ENCODE results near the gene HS6ST2. TPM values are rescaled to one million over a fixed set of nuclear protein-coding genes. Genes with fewer than 3 reads are reported as not detected.

The HS6ST2 gene
- polyA plus RNA-seq, 1 donor from 2014 or later = not detected

GRCh38 chrX:132648895-132649294 is 309.5 kb downstream of the HS6ST2 start:
- H3K4me1 Mint-ChIP-seq = peaks cover 0 to 1% (median 0%) of the 10 kb centered on the region in 3 donors
- no peak overlapping the region for H3K27ac Mint-ChIP-seq
- H3K4me3 Mint-ChIP-seq = no peak overlapping the region
- H3K36me3 Mint-ChIP-seq = no peaks in the 10 kb centered on the region
- peaks cover 0 to 1% (median 0%) of the 10 kb centered on the region in 3 donors for H3K9me3 Mint-ChIP-seq
- peaks cover 9% of the 10 kb centered on the region for H3K27me3 Mint-ChIP-seq

GRCh38 chrX:132639446-132639845 is 319.0 kb downstream of the HS6ST2 start:
- no peaks in the 10 kb centered on the region for H3K9me3 Mint-ChIP-seq
- H3K36me3 Mint-ChIP-seq = peaks cover 1% of the 10 kb centered on the region
- H3K27ac Mint-ChIP-seq = no peak overlapping the region
- H3K27me3 Mint-ChIP-seq = peaks cover 6% of the 10 kb centered on the region
- peaks cover 0 to 1% (median 0%) of the 10 kb centered on the region in 3 donors for H3K4me1 Mint-ChIP-seq
- no peak overlapping the region for H3K4me3 Mint-ChIP-seq

- Mint-ChIP-seq H3K9me3 (no peaks in the 10 kb centered on the region), H3K4me1 (peaks cover 0 to 1% (median 0%) of the 10 kb centered on the region in 3 donors), H3K27ac (no peak overlapping the region), H3K4me3 (no peak overlapping the region), H3K27me3 (peaks cover 6% of the 10 kb centered on the region), H3K36me3 (peaks cover 1% of the 10 kb centered on the region)
These were observed 320.1 kb downstream of the HS6ST2 start for GRCh38 chrX:132638313-132638712.

GRCh38 chrX:132636080-132636479 is 322.3 kb downstream of the HS6ST2 start:
- peaks cover 1% of the 10 kb centered on the region for H3K36me3 Mint-ChIP-seq
- no peak overlapping the region for H3K27ac Mint-ChIP-seq
- no peaks in the 10 kb centered on the region for H3K9me3 Mint-ChIP-seq
- H3K27me3 Mint-ChIP-seq = peaks cover 9% of the 10 kb centered on the region
- H3K4me1 Mint-ChIP-seq = peaks cover 0 to 3% (median 1%) of the 10 kb centered on the region in 3 donors
- no peak overlapping the region for H3K4me3 Mint-ChIP-seq

- Mint-ChIP-seq H3K36me3 (peaks cover 1% of the 10 kb centered on the region), H3K4me3 (no peak overlapping the region), H3K4me1 (peaks cover 0 to 3% (median 0%) of the 10 kb centered on the region in 3 donors)
These were observed 323.9 kb downstream of the HS6ST2 start for GRCh38 chrX:132634521-132634920.

GRCh38 chrX:132631579-132632232 is 326.7 kb downstream of the HS6ST2 start:
- Mint-ChIP-seq H3K4me1 (peaks cover 0 to 3% (median 0%) of the 10 kb centered on the region in 3 donors), H3K27me3 (peaks cover 13% of the 10 kb centered on the region), H3K4me3 (no peak overlapping the region), H3K36me3 (no peaks in the 10 kb centered on the region), H3K9me3 (no peaks in the 10 kb centered on the region), H3K27ac (no peak overlapping the region)

More at GRCh38 chrX:132634521-132634920, 323.9 kb downstream of the HS6ST2 start:
- H3K27ac Mint-ChIP-seq = no peak overlapping the region
- no peaks in the 10 kb centered on the region for H3K9me3 Mint-ChIP-seq
- peaks cover 10% of the 10 kb centered on the region for H3K27me3 Mint-ChIP-seq

- Mint-ChIP-seq H3K27ac (no peak overlapping the region), H3K9me3 (no peaks in the 10 kb centered on the region), H3K36me3 (no peaks in the 10 kb centered on the region), H3K27me3 (peaks cover 10% of the 10 kb centered on the region), H3K4me1 (peaks cover 3 to 8% (median 5%) of the 10 kb centered on the region in 3 donors), H3K4me3 (no peak overlapping the region)
These were observed 334.0 kb downstream of the HS6ST2 start for GRCh38 chrX:132624466-132624865.

- Mint-ChIP-seq H3K36me3 (no peaks in the 10 kb centered on the region), H3K27me3 (peaks cover 10% of the 10 kb centered on the region), H3K9me3 (no peaks in the 10 kb centered on the region), H3K4me1 (peaks cover 3 to 8% (median 5%) of the 10 kb centered on the region in 3 donors), H3K4me3 (no peak overlapping the region), H3K27ac (no peak overlapping the region)
These were observed 334.5 kb downstream of the HS6ST2 start for GRCh38 chrX:132623942-132624341.

GRCh38 chrX:132623300-132623699 is 335.1 kb downstream of the HS6ST2 start:
- Mint-ChIP-seq H3K4me1 (peaks cover 3 to 8% (median 5%) of the 10 kb centered on the region in 3 donors), H3K4me3 (peak overlapping the region in 1 of 4 donors; percentile 62), H3K27me3 (peaks cover 7% of the 10 kb centered on the region), H3K9me3 (no peaks in the 10 kb centered on the region), H3K36me3 (no peaks in the 10 kb centered on the region), H3K27ac (no peak overlapping the region)

- peak overlapping the region in 1 of 4 donors; percentile 53 for H3K4me3 Mint-ChIP-seq
- H3K27ac Mint-ChIP-seq = no peak overlapping the region
- H3K36me3 Mint-ChIP-seq = no peaks in the 10 kb centered on the region
- no peaks in the 10 kb centered on the region for H3K9me3 Mint-ChIP-seq
- peaks cover 3 to 8% (median 5%) of the 10 kb centered on the region in 3 donors for H3K4me1 Mint-ChIP-seq
- H3K27me3 Mint-ChIP-seq = peaks cover 4% of the 10 kb centered on the region
These were observed 336.3 kb downstream of the HS6ST2 start for GRCh38 chrX:132622130-132622529.

- no peak overlapping the region for H3K27ac Mint-ChIP-seq
- H3K27me3 Mint-ChIP-seq = peaks cover 4% of the 10 kb centered on the region
- H3K4me3 Mint-ChIP-seq = no peak overlapping the region
- H3K4me1 Mint-ChIP-seq = peaks cover 3 to 5% (median 3%) of the 10 kb centered on the region in 3 donors
- H3K36me3 Mint-ChIP-seq = no peaks in the 10 kb centered on the region
- H3K9me3 Mint-ChIP-seq = no peaks in the 10 kb centered on the region
These were observed 339.6 kb downstream of the HS6ST2 start for GRCh38 chrX:132618810-132619209.

GRCh38 chrX:132615391-132616131 is 342.9 kb downstream of the HS6ST2 start:
- Mint-ChIP-seq H3K27me3 (peaks cover 1% of the 10 kb centered on the region), H3K36me3 (no peaks in the 10 kb centered on the region), H3K4me3 (no peak overlapping the region), H3K9me3 (no peaks in the 10 kb centered on the region), H3K4me1 (no peaks in the 10 kb centered on the region), H3K27ac (no peak overlapping the region)

GRCh38 chrX:132614297-132614696 is 344.1 kb downstream of the HS6ST2 start:
- Mint-ChIP-seq H3K36me3 (no peaks in the 10 kb centered on the region), H3K4me3 (no peak overlapping the region), H3K27me3 (peaks cover 1% of the 10 kb centered on the region), H3K9me3 (no peaks in the 10 kb centered on the region), H3K4me1 (no peaks in the 10 kb centered on the region), H3K27ac (no peak overlapping the region)

GRCh38 chrX:132613801-132614200 is 344.6 kb downstream of the HS6ST2 start:
- no peaks in the 10 kb centered on the region for H3K4me1 Mint-ChIP-seq

GRCh38 chrX:132612821-132613564 is 345.4 kb downstream of the HS6ST2 start:
- H3K27me3 Mint-ChIP-seq = peaks cover 1% of the 10 kb centered on the region
- H3K9me3 Mint-ChIP-seq = no peaks in the 10 kb centered on the region
- H3K36me3 Mint-ChIP-seq = no peaks in the 10 kb centered on the region
- no peaks in the 10 kb centered on the region for H3K4me1 Mint-ChIP-seq
- no peak overlapping the region for H3K4me3 Mint-ChIP-seq
- H3K27ac Mint-ChIP-seq = no peak overlapping the region

More at GRCh38 chrX:132613801-132614200, 344.6 kb downstream of the HS6ST2 start:
- Mint-ChIP-seq H3K36me3 (no peaks in the 10 kb centered on the region), H3K9me3 (no peaks in the 10 kb centered on the region), H3K27me3 (peaks cover 1% of the 10 kb centered on the region), H3K27ac (no peak overlapping the region), H3K4me3 (no peak overlapping the region)
